DND-41 (cell line): Measurements from ENCODE around the gene CTBP2.

Source experiments
- ATAC-seq: fragments of 200-7000 bp; cut with Tn5 transposase; 3 replicates; pipeline ENCODE4 v1.9.1; 2021; ENCODE audit warnings: low read depth; ENCODE audit not compliant: insufficient read depth
- DNase-seq: peaks from one replicate; pipeline ENCODE4 v3.0.0-alpha.2; 2020
- H2AFZ ChIP-seq: 2 replicates; pipeline ENCODE4 v1.6.0; 2012; ENCODE audit warnings: low read depth, low read length
- H3K27ac ChIP-seq: 2 replicates; pipeline ENCODE4 v1.5.1; 2012; ENCODE audit warnings: low read length, inconsistent platforms
- H3K27me3 ChIP-seq: fragments of 200-600 bp; sonication (generic); 2 replicates; pipeline ENCODE4 v1.6.0; 2012; ENCODE audit warnings: low read length, mild to moderate bottlenecking, inconsistent platforms; ENCODE audit not compliant: insufficient read depth, poor library complexity
- H3K36me3 ChIP-seq: 2 replicates; pipeline ENCODE4 v1.5.1; 2012; ENCODE audit warnings: low read length, inconsistent platforms; ENCODE audit not compliant: insufficient read depth
- H3K4me1 ChIP-seq: 2 replicates; pipeline ENCODE4 v1.5.1; 2012; ENCODE audit warnings: mild to moderate bottlenecking, low read length; ENCODE audit not compliant: insufficient read depth
- H3K4me2 ChIP-seq: 2 replicates; pipeline ENCODE4 v1.6.0; 2012; ENCODE audit warnings: mild to moderate bottlenecking, moderate library complexity, low read length, inconsistent platforms; ENCODE audit not compliant: insufficient read depth
- H3K4me3 ChIP-seq, 2 experiments: fragments of 200-600 bp in 1 of 2; shearing (Covaris generic) in 1 of 2; 2 replicates each; pipeline ENCODE4 v1.5.1; 2012 to 2016; ENCODE audit warnings: inconsistent platforms in 2 of 2, low read length in 2 of 2, mild to moderate bottlenecking in 2 of 2, low read depth in 1 of 2, moderate library complexity in 1 of 2
- H3K79me2 ChIP-seq: 2 replicates; pipeline ENCODE4 v1.6.0; 2012; ENCODE audit warnings: low read length, inconsistent platforms; ENCODE audit not compliant: insufficient read depth
- H3K9ac ChIP-seq: 2 replicates; pipeline ENCODE4 v1.6.0; 2012; ENCODE audit warnings: low read depth, mild to moderate bottlenecking, inconsistent platforms, low read length, moderate library complexity
- H3K9me3 ChIP-seq: 2 replicates; pipeline ENCODE4 v1.5.1; 2012; ENCODE audit warnings: low read length, moderate library complexity, mild to moderate bottlenecking, inconsistent platforms; ENCODE audit not compliant: insufficient read depth, severe bottlenecking
- H4K20me1 ChIP-seq: 2 replicates; pipeline ENCODE4 v1.6.0; 2012; ENCODE audit warnings: low read length; ENCODE audit not compliant: insufficient read depth
- EZH2 ChIP-seq: IDR thresholded peaks from 3 replicates; pipeline ENCODE4 v1.6.1; 2012; ENCODE audit warnings: borderline replicate concordance, low read depth, mild to moderate bottlenecking, moderate library complexity, low read length, inconsistent platforms; ENCODE audit not compliant: severe bottlenecking
- TF ChIP-seq, protein P1 (sequence below): IDR thresholded peaks from 2 replicates; pipeline ENCODE4 v1.5.1; 2012; ENCODE audit warnings: borderline replicate concordance, low read length, moderate library complexity, mild to moderate bottlenecking; ENCODE audit not compliant: poor library complexity, severe bottlenecking; ENCODE audit errors: extremely low read depth

The CTBP2 gene

DNA sequence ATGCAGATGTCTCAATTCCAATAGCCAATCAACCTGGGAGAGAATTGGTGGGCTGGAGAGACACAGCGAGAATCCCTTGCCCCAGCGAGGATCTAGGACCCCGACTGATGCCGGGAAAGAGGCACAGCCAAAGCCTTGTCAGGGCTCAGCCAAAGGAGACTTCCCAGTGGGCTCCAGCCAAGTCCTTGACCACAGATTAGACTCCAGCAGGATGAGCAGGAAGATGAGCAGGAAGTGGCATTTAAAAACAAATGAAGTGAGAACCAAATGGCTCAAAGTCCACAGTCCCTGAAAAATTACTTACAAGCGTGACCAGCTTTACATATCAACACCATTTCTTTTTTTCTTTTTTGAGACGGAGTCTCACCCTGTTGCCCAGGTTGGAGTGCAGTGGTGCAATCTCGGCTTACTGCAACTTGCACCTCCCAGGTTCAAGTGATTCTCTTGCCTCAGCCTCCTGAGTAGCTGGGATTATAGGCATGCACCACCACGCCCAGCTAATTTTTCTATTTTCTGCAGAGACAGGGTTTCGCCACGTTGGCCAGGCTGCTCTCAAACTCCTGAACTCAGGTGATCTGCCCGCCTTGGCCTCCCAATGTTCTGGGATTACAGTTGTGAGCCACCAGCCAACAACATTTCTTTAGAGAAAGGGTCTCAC is 40.2 kb downstream of the CTBP2 start:
- no peaks in the 10 kb centered on the region for H3K4me1 ChIP-seq
- no peaks in the 10 kb centered on the region for H3K9me3 ChIP-seq
- H3K27me3 ChIP-seq, result no peaks in the 10 kb centered on the region
- DNase-seq (no peak), ATAC-seq (no peak)
- no peak overlapping the region for H2AFZ ChIP-seq
- peaks cover 72% of the 10 kb centered on the region for H4K20me1 ChIP-seq
- H3K9ac ChIP-seq, result no peak overlapping the region
- peaks cover 96% of the 10 kb centered on the region for H3K79me2 ChIP-seq
- no peak overlapping the region for H3K4me3 ChIP-seq
- H3K36me3 ChIP-seq, result no peaks in the 10 kb centered on the region
- H3K4me2 ChIP-seq, result no peak overlapping the region
- TF ChIP-seq, protein P1, sequence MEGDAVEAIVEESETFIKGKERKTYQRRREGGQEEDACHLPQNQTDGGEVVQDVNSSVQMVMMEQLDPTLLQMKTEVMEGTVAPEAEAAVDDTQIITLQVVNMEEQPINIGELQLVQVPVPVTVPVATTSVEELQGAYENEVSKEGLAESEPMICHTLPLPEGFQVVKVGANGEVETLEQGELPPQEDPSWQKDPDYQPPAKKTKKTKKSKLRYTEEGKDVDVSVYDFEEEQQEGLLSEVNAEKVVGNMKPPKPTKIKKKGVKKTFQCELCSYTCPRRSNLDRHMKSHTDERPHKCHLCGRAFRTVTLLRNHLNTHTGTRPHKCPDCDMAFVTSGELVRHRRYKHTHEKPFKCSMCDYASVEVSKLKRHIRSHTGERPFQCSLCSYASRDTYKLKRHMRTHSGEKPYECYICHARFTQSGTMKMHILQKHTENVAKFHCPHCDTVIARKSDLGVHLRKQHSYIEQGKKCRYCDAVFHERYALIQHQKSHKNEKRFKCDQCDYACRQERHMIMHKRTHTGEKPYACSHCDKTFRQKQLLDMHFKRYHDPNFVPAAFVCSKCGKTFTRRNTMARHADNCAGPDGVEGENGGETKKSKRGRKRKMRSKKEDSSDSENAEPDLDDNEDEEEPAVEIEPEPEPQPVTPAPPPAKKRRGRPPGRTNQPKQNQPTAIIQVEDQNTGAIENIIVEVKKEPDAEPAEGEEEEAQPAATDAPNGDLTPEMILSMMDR, result no peak
- no peak for TF ChIP-seq EZH2
- no peak overlapping the region for H3K27ac ChIP-seq

DNA sequence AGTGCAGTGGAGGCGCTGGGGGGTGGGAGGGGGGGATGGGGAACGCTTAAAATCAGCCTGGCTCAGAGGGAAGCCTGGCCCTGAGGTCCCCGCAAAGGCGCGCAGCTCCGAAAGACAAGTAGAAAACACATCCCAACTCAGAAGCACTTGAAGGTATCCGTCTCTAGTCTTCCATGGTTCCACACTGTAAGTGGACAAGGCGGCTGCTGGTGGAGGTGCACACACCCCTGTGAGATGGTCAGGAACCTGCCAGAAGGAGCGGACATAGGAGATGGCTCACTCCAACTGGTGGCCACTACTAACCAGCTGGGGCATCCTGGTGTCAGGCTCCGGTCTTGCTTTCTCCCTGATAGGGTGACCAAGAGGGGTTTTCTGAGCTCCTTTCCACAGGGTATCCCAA is 41.7 kb downstream of the CTBP2 start:
- H2AFZ ChIP-seq, result no peak overlapping the region
- peaks cover 71% of the 10 kb centered on the region for H4K20me1 ChIP-seq
- no peak overlapping the region for H3K4me3 ChIP-seq
- DNase-seq, result no peak
- no peaks in the 10 kb centered on the region for H3K27me3 ChIP-seq
- H3K9ac ChIP-seq, result no peak overlapping the region
- H3K4me2 ChIP-seq, result no peak overlapping the region
- no peak for ATAC-seq
- H3K27ac ChIP-seq, result no peak overlapping the region
- H3K36me3 ChIP-seq, result no peaks in the 10 kb centered on the region
- peaks cover 92% of the 10 kb centered on the region for H3K79me2 ChIP-seq
- TF ChIP-seq, protein P1, result no peak
- TF ChIP-seq EZH2, result no peak
- no peaks in the 10 kb centered on the region for H3K4me1 ChIP-seq
- H3K9me3 ChIP-seq, result no peaks in the 10 kb centered on the region

DNA sequence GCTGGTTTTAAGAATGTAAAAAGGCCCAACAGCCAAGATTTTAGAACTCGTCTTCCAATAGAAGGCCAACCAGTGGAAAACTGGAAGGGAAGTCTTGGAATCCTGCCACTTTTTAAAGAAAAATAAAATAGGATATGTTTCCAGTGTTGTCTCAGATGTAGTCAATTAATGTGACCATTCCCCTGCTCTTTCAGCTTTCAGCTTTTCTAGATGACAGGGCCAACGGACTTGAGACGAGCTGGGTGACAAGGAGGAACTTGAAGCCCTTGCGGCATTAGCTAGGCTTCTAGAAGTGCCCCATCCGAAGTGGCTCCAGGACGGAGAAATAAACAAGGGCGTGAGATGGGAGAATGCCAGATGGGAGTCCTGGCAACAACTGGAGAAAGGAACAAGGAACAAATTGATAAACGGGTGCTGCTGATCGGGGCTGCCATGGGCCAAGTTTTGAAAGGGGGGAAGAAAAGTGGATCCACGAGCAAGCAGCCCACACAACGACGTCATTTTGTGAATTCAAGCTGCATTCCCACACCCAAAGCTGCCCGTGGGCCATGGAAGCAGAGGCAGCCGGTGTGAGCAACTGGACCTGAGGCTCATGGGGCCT is 42.3 kb downstream of the CTBP2 start:
- Histone ChIP-seq H3K9me3 (no peaks in the 10 kb centered on the region), H3K36me3 (no peaks in the 10 kb centered on the region), H3K27ac (no peak overlapping the region), H3K4me2 (no peak overlapping the region), H3K4me1 (no peaks in the 10 kb centered on the region), H3K27me3 (no peaks in the 10 kb centered on the region), H3K79me2 (peaks cover 91% of the 10 kb centered on the region), H2AFZ (no peak overlapping the region), H3K9ac (no peak overlapping the region), H3K4me3 (no peak overlapping the region), H4K20me1 (peaks cover 68% of the 10 kb centered on the region)
- TF ChIP-seq, protein P1, result no peak
- no peak for TF ChIP-seq EZH2
- no peak for ATAC-seq
- DNase-seq, result no peak
